ENCODE data around the gene ZNF785.
"Not testable (repeated sequence)": the region's sequence is repeated elsewhere in the genome, so short reads cannot be mapped to it uniquely, and the experiment has no call there.

The ZNF785 gene

GRCh38 chr16:30601966-30602365 is 16.5 kb upstream of the ZNF785 start:
- no peak for DNase-seq

- no peak for DNase-seq
These were observed 15.4 kb upstream of the ZNF785 start for GRCh38 chr16:30600929-30601328.

- DNase-seq = no peak
These were observed 14.7 kb upstream of the ZNF785 start for GRCh38 chr16:30600215-30600614.

GRCh38 chr16:30592871-30593270 is 7.4 kb upstream of the ZNF785 start:
- DNase-seq = no peak

- DNase-seq = not testable (repeated sequence)
These were observed 5.4 kb upstream of the ZNF785 start for GRCh38 chr16:30590869-30591268.

- DNase-seq = not testable (repeated sequence)
These were observed 4.1 kb upstream of the ZNF785 start for GRCh38 chr16:30589582-30589981.

- no peak for DNase-seq
These were observed 3.2 kb upstream of the ZNF785 start for GRCh38 chr16:30588651-30589050.

- DNase-seq = no peak
These were observed 486 bp downstream of the ZNF785 start for GRCh38 chr16:30585022-30585399.

- no peak for DNase-seq
These were observed 2.7 kb downstream of the ZNF785 start for GRCh38 chr16:30582611-30583340.

GRCh38 chr16:30581457-30581856 is 4.0 kb downstream of the ZNF785 start:
- no peak for DNase-seq

- DNase-seq = no peak
These were observed 10.8 kb downstream of the ZNF785 start for GRCh38 chr16:30574678-30575077.

GRCh38 chr16:30571445-30572322 is 13.8 kb downstream of the ZNF785 start, which contains the start of gene ZNF688:
TSS of gene ZNF688 (minus strand) at chr16:30571714. CDS start at chr16:30571629, 85 bp downstream.
- peak; percentile 71 to 88 for DNase-seq

- no peak for DNase-seq
These were observed 14.7 kb downstream of the ZNF785 start for GRCh38 chr16:30570636-30571444.

- DNase-seq = no peak
These were observed 15.5 kb downstream of the ZNF785 start for GRCh38 chr16:30569746-30570635.

GRCh38 chr16:30569281-30569680 is 16.2 kb downstream of the ZNF785 start:
- DNase-seq = no peak

- DNase-seq = peak in 1 of 2 experiments; percentile 33
These were observed 17.4 kb downstream of the ZNF785 start for GRCh38 chr16:30567991-30568638.

GRCh38 chr16:30567160-30567990 is 18.1 kb downstream of the ZNF785 start:
- no peak for DNase-seq

GRCh38 chr16:30566531-30566930 is 19.0 kb downstream of the ZNF785 start:
- no peak for DNase-seq

- DNase-seq = no peak
These were observed 19.5 kb downstream of the ZNF785 start for GRCh38 chr16:30565984-30566383.

- no peak for DNase-seq
These were observed 20.0 kb downstream of the ZNF785 start for GRCh38 chr16:30565526-30565925.

- DNase-seq = no peak
These were observed 23.5 kb downstream of the ZNF785 start for GRCh38 chr16:30562021-30562420.
